Left cardiac atrium (tissue), 4 donors: ENCODE results near the gene PAX9. TPM values are rescaled to one million over a fixed set of nuclear protein-coding genes. Genes with fewer than 3 reads are reported as not detected.
"Not testable (repeated sequence)": the region's sequence is repeated elsewhere in the genome, so short reads cannot be mapped to it uniquely, and the experiment has no call there.

ENCODE experiments used
- ATAC-seq, 2 donors: fragments of 200-7000 bp; cut with Tn5 transposase; one replicate each; pipeline ENCODE4 v1.9.1; 2020; ENCODE audit warnings: mild to moderate bottlenecking in 2 of 2, moderate library complexity in 2 of 2
- DNase-seq: peaks from one replicate; pipeline ENCODE4 v3.0.0-alpha.2; 2020
- intact Hi-C, 2 donors: fragments of 100-400 bp; cut with DNase I; formaldehyde crosslinking; loops; one replicate each; pipeline versions ENCODE4 v1.14.1 to v1.15.1; 2022 to 2023
- total RNA-seq, 2 donors: library from RNA; stranded (reverse); fragmentation: NEBNext Ultra II Directional; extraction: Animal tissue kit (Norgen Biotek cat#: 25700); gene quantifications; one replicate each; pipeline ENCODE4 v1.2.1, GENCODE V29; 2021
- donor health status: DM: no; HTN: yes; CAD: no.
- donor health status: DM: no; HTN: yes; CAD: no; lungs with severe emphysema.
- donor health status: DM: yes; HTN: yes; CAD: no.
- donor health status: Dilated cardiomyopathy.

PAX9 gene
- total RNA-seq, 2 donors from 2014 or later = not detected

DNA sequence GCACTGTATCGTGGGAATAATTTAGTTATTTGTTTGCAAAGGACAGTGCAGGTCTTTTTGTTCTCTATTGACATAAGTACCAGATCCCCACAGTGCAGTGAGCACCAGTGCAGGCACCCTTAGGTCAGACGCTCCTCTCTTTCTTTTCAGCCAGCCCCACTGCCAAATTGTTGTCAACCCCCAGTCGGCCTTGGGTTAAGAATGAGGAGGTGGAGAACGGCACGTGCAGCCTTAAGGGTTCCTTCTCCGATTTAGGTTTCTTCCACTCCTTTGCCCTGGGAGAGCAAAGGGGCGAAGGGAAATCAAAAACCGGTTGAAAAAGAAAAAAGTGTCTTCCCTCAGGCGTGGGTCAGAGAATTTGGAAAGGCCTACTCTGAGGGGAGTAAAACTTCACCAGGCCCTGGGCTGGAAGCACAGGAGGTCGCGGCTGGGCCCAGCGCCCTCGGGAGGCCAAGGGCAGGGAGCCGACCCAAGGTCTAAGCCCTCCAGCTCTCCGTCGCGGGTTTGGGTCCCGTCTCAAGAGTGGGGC is 4.3 kb downstream of the PAX9 start:
- ATAC-seq (no peak), DNase-seq (no peak)
- intact Hi-C loops = no loop called here

DNA sequence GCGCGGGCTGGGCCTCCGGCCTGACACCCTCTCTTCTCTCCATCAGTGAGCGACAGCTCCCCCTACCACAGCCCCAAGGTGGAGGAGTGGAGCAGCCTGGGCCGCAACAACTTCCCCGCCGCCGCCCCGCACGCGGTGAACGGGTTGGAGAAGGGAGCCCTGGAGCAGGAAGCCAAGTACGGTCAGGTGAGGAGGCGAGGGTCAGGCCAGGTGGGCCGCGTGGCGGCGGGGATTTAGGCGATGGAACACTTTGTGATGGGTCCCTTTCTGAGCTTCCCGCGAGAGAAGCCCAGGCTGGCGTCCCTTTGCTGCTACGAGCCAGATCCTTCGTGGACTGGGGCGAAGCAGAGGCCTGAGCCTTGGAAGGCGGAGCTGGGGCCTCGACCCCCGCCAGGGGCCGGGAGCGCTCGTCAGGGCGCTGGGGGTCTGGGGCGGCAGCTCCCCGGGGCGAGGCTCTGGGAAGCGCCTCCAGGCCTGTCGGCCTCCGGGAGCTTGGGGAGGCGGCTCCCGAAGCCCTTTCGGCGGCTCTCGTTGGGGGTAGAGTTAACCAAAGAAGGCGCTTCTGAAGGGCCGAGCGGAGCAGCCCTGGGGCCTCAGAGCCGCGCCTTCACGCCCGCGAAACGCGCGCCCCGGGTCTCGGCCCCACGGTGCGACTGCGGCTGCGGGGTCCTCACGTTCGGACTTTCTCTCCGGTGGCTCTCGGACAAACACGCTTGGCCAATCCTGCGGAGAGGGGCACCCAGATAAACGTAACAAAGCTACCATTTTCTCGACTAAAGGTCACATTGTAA is 5.0 kb downstream of the PAX9 start:
- DNase-seq = no peak
- intact Hi-C loops = no loop called here
- no peak for ATAC-seq

GRCh38 chr14:36667679-36668078 is 6.0 kb downstream of the PAX9 start:
- ATAC-seq = no peak
- DNase-seq = no peak
- intact Hi-C loops = no loop called here

- ATAC-seq (no peak), DNase-seq (no peak)
- intact Hi-C loops = no loop called here
Measured at GRCh38 chr14:36671149-36671548, 9.5 kb downstream of the PAX9 start.

DNA sequence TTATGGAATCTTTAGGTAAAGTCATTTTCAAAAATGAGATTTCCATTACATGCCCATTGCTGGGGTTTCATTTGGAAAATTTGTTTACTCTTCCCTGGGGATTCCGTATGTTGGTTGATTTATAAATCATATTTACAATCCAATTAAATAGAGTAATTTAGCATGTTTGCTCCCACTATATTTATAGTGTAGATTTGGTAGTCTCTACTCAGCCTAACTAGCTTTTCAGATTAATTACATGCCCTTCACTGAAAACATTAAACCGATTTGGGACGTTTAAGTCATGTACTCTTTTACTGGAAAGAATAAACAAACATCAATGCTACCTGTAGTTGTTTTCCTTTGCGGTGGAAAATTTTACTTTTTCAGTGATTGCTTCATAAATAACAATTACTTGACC is 10.4 kb downstream of the PAX9 start:
- ATAC-seq (no peak), DNase-seq (no peak)

GRCh38 chr14:36674659-36675058 is 13.0 kb downstream of the PAX9 start:
- DNase-seq (no peak), ATAC-seq (no peak)
- intact Hi-C loops = no loop called here

More for the DNA sequence above, 10.4 kb downstream of the PAX9 start:
- intact Hi-C loops = no loop called here

DNA sequence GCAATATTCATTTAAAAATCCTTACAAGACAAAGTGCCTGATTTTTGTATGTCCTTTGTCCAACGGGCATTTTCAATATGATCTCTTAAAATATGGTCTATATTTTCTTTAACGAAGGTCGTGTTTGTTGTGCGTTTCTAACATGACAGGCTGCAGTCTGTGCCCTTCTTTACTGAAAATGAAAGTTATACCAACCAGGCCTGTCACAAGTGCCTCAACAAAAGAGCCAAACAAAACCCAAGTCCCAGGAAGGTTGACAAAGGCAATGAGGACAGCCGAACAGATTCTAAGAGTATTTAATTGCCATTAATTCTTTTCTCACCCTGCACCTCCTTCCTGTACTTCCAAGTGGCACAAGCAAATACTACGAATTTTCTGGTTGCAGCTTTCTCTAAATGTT is 13.9 kb downstream of the PAX9 start:
- intact Hi-C loops = no loop called here
- ATAC-seq = no peak

GRCh38 chr14:36676236-36676635 is 14.6 kb downstream of the PAX9 start:
- no peak for DNase-seq
- intact Hi-C loops = no loop called here

More for the DNA sequence above, 13.9 kb downstream of the PAX9 start:
- DNase-seq = no peak

GRCh38 chr14:36682338-36682737 is 20.7 kb downstream of the PAX9 start:
- ATAC-seq (no peak), DNase-seq (no peak)
- intact Hi-C loops = no loop called here

More at GRCh38 chr14:36676236-36676635, 14.6 kb downstream of the PAX9 start:
- no peak for ATAC-seq

DNA sequence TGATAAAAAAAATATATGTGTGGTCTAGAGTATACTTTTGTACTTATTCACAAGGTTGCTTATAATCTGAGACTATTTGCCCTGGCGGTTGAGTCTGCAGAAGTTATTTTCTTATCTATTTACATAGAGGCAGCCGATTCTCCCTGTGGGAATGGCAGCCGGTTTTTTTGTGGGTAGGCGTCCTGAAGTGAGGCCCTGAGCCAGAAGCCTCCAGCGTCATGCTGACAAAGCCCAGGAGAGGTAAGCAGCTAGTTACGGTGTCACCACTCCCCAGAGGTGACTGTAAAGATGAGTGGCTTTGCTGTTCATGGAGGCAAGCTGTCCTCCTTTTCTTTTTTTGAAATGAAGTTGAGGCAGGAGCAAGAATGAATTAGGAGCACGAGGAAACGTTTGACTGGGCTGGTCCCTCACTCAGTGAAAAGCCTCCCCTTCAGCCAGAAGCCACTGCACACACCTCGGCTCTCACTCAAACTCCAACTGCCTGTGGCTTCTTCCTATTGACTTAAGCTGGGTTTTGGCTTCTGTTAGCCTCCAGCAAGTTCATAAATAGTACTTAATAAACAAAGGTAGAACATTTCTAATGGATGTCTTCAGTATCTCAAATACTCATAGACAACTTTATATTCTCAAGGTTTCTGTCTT is 21.5 kb downstream of the PAX9 start:
- DNase-seq (no peak), ATAC-seq (no peak)
- intact Hi-C loops = no loop called here

DNA sequence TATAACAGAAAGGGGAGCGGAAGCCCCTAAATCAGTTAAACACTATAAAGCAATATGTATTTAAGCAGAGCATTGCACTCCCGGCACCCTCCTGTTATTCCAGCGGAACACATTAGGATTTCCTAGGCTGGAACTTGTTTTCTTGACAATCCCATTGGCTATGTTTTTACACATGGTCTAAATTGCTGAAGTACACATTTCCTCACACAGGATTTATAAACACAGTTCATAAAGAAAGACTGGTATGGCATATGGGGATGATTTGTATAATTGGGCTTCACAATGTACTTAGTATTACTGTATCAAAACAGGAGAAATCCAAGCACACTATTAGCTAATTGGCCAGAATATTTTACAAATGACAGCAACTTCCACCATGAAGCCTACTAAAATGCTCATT is 23.3 kb downstream of the PAX9 start:
- ATAC-seq (no peak), DNase-seq (no peak)
- intact Hi-C loops = no loop called here

- ATAC-seq (no peak), DNase-seq (no peak)
- intact Hi-C loops = no loop called here
Measured at GRCh38 chr14:36690311-36691040, 28.8 kb downstream of the PAX9 start.

DNA sequence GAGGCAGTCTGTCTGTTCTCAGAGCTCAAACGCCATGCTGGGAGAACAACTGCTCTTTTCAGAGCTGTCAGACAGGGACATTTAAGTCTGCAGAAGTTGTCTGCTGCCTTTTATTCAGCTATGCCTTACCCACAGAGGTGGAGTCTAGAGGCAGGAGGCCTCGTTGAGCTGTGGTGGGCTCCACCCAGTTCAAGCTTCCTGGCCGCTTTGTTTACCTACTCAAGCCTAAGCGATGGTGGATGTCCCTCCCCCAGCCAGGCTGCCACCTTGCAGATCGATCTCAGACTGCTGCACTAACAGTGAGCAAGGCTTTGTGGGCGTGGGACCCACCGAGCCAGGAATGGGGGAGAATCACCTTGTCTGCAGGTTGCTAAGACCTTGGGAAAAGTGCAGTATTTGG is 37.8 kb downstream of the PAX9 start:
- ATAC-seq, intact Hi-C loops, DNase-seq: not testable (repeated sequence)

DNA sequence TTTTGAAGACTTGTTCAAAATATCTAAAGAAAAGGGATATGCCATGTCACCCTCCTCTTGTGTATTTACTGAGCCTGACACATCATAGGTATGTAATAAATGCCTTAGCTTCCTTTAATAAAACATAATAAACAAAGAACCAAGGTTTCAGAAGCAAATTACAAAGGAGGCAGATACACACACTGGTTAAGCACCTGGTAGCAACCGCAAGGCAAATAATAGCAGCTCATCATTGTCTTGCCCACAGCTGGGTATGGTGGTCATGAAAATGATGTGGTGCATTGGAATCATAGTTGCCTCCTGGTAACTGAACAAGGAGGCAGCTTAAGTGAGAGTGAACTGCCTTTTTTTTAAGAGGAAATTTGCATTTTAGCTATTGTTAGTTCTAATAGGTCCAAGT is 39.0 kb downstream of the PAX9 start:
- intact Hi-C loops = no loop called here
- DNase-seq (no peak), ATAC-seq (no peak)

DNA sequence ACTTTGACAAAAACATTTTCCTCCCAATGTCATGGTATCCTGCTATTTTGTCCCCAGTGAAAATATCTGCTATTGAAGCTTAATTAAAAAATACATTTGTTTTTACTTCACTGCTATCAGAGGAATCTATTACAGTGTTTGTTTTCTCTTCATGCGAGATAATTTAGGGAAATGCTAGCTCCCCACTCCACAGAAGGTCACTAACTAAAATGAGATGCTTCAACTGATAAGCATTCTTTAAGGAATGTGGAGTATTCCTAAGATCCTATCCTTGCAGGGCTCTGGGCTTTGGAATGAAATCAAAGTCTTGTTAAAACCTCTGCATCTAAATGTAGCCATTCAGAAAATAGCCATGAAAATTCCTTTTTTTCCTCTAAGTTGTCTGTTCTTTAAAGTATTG is 39.5 kb downstream of the PAX9 start:
- intact Hi-C loops = no loop called here
- DNase-seq (no peak), ATAC-seq (no peak)

- intact Hi-C loops = no loop called here
- ATAC-seq (no peak), DNase-seq (no peak)
Measured at GRCh38 chr14:36702474-36702873, 40.8 kb downstream of the PAX9 start.

DNA sequence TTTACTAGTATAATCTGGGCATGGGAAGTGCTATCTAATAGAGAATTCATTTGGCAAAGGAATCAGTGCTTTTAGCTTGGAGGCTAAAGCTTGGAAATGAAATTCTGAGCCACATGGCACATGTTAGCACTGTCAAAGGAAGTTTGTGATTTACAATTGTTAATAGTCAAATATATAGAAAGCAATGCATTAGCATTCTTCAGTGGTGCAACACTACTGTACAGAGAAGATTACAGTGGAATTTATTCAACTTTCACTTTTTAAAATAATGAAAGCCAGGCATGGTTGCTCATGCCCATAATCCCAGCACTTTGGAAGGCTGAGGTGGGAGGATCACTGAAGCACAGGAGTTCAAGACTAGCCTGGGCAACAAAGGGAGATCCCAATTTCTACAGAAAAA is 45.9 kb downstream of the PAX9 start:
- ATAC-seq = no peak
- DNase-seq = no peak
- intact Hi-C loops = no loop called here

DNA sequence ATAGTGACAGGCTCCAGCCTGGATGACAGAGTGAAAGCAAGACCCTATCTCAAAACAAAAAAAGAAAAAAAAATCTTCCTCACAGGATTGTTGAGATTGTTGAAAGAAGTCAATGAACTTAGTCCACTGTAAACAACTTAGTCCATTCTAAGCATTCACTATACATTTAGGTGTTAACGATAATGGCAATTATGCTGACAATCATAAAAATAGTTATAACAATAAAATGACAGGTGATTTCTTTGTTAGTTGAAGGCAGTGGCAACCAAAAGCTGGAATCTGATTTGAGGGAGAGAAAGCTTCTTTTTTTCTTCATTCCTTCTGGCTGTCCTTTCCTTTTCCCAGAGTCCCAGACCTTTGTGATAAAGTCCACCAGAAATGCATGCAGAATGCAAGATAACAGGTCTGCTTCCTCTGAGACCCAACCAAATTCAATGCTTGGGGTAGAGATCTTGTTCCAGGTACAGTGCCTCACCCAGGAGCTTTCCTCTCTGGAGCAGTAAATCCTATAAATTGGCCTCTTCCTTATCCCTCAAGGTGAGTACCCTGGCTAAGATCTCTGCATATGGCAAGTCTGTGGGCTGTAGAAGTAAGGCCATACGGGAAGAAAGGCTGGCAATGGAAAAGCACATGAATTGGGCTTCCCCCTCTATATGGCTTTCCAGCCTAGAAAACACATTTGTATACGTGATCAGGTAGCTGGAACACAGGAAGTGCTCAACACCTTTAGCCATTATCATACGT is 52.5 kb downstream of the PAX9 start:
- DNase-seq (no peak), ATAC-seq (no peak)
- intact Hi-C loops = no loop called here

- intact Hi-C loops = no loop called here
- no peak for ATAC-seq
- no peak for DNase-seq
Measured at GRCh38 chr14:36716614-36717184, 55.0 kb downstream of the PAX9 start.
